Measurements from ENCODE around the gene LRRC3B. TPM values are rescaled to one million over a fixed set of nuclear protein-coding genes. Genes with fewer than 3 reads are reported as not detected.

The LRRC3B gene, protein sequence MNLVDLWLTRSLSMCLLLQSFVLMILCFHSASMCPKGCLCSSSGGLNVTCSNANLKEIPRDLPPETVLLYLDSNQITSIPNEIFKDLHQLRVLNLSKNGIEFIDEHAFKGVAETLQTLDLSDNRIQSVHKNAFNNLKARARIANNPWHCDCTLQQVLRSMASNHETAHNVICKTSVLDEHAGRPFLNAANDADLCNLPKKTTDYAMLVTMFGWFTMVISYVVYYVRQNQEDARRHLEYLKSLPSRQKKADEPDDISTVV
- total RNA-seq (not detected), polyA plus RNA-seq (not detected), total RNA-seq (not detected)

DNA sequence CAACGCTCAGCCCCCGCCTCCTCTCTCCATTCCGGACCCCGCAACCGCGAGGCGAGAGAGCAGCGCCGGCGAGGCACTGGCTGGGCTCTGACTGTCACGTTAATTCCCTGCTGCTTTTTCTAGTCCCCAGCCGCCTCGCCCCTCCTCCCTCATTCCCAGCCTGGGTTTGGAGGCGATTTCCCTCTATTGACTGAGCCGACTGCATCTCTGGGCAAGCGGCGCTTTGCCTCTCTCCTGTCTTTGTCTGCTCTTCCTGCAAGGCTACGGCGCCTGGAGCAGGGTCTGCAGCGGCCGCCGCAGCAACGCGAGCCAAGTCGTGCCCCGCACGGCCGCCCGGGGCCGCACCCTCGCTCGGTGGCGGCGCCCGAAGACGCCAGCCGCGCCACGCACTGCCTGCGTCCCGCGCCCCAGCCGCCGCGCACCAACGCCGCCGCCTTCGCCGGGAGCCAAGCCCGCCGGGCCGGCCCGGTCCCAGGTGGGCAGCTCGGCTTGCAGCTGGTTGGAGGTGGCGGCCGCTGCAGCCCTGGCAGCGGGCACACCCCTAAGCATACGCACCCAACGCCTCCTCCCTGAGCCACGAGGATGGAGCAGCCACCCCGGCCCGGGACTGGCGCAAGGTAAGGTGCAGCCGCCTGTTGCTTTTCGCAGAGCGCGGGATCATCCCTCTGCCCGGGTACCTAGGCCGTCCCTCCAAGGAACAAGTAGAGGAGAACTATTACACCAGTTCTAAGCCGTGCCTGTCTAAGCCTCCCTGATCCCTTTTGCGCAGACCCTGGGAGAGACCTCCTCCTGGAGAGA, at the start of gene LRRC3B:
Gene LRRC3B, plus strand, starts transcription at position 152 of the 798 bp plus-strand sequence. CDS start 86,901 bp downstream, outside the sequence.
- no peak within 1 kb of the TSS for H3K4me3 Mint-ChIP-seq

DNA sequence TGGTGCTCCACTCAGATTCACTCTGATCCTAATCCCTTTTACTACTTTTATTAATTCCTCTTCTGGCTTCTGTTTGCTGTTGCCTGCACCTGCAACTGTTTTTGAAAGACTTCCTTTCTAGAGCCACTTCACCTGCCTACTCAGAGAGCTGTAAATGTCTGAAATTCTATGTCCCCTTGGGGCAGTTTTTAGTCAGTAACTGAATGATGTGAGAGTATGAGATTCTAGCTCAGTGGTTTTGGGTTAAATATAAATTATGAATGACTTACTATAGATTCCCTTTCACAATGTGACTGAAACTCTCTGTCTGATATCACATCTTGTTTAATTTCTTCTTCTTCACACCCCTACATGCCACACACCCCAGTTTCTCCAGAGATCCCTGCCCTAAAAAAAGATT, 47.8 kb upstream of the LRRC3B start:
- peaks cover 0 to 5% (median 0%) of the 10 kb centered on the region in 5 donors for H3K36me3 Mint-ChIP-seq
- H3K4me3 Mint-ChIP-seq, result no peak overlapping the region
- no peaks in the 10 kb centered on the region for H3K36me3 ChIP-seq (ENCODE audit: control insufficient read depth in 2 of 3, insufficient read depth in 3 of 3, low read length in 3 of 3)
- no peaks in the 10 kb centered on the region for H3K9me3 ChIP-seq (ENCODE audit: control insufficient read depth in 2 of 3, low read length in 3 of 3)
- H3K4me3 ChIP-seq (ENCODE audit: low read length), result no peak overlapping the region
- no peak for ATAC-seq
- H3K27ac Mint-ChIP-seq, result no peak overlapping the region
- no peaks in the 10 kb centered on the region for H3K27me3 ChIP-seq (ENCODE audit: control insufficient read depth in 2 of 2, insufficient read depth in 2 of 2, low read length in 2 of 2)
- H3K27ac ChIP-seq (ENCODE audit: low read depth, low read length), result no peak overlapping the region
- intact Hi-C loops (cut with micrococcal nuclease), result no loop called here
- H3K4me1 Mint-ChIP-seq, result no peaks in the 10 kb centered on the region
- no peaks in the 10 kb centered on the region for H3K27me3 Mint-ChIP-seq
- H3K9me3 Mint-ChIP-seq, result peaks cover 0 to 15% (median 7%) of the 10 kb centered on the region in 11 donors
- ChIA-PET CTCF (no interaction called here), POLR2A (no interaction called here)
- no peak for DNase-seq
- no peaks in the 10 kb centered on the region for H3K4me1 ChIP-seq (ENCODE audit: control insufficient read depth in 2 of 2, insufficient read depth in 2 of 2, low read length in 2 of 2)

More for the DNA sequence above, at the start of gene LRRC3B:
- Mint-ChIP-seq H3K27me3 (peaks cover 33 to 53% (median 48%) of the 10 kb centered on the region in 5 donors), H3K9me3 (peaks cover 0 to 12% (median 2%) of the 10 kb centered on the region in 11 donors), H3K36me3 (no peaks in the 10 kb centered on the region), H3K4me1 (peaks cover 0 to 6% (median 0%) of the 10 kb centered on the region in 7 donors), H3K27ac (no peak within 1 kb of the TSS)
- ATAC-seq (peak; percentile 27), DNase-seq (no peak)
- ChIA-PET CTCF (no interaction called here), POLR2A (no interaction called here)
- Histone ChIP-seq H3K27ac (ENCODE audit: low read depth, low read length) (no peak within 1 kb of the TSS), H3K27me3 (ENCODE audit: control insufficient read depth in 2 of 2, insufficient read depth in 2 of 2, low read length in 2 of 2) (no peaks in the 10 kb centered on the region), H3K4me1 (ENCODE audit: control insufficient read depth in 2 of 2, insufficient read depth in 2 of 2, low read length in 2 of 2) (no peaks in the 10 kb centered on the region), H3K4me3 (ENCODE audit: low read length) (no peak within 1 kb of the TSS), H3K36me3 (ENCODE audit: control insufficient read depth in 2 of 3, insufficient read depth in 3 of 3, low read length in 3 of 3) (no peaks in the 10 kb centered on the region), H3K9me3 (ENCODE audit: control insufficient read depth in 2 of 3, low read length in 3 of 3) (no peaks in the 10 kb centered on the region)
- intact Hi-C loops (cut with micrococcal nuclease), result no loop called here

DNA sequence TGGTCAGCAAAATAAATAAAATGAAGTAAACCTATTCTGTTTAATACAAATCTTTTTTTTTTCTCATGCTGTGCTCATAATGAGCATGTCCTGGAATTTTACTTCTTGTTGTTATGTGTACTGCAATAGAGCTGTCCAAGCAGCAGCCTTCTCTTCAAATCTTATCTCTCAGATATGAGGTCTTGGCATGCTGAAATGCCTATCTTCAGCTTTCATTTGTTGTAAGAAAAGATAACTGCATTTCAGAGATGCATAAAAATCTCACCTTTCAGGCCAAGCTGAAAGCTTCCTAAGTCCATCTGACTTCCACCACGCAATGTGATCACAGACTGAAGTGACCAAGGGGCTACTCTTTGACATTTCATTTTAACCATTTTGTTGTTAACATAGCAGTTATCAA, 43.5 kb upstream of the LRRC3B start:
- DNase-seq, result no peak
- no peak overlapping the region for H3K27ac Mint-ChIP-seq
- H3K4me1 ChIP-seq (ENCODE audit: control insufficient read depth in 2 of 2, insufficient read depth in 2 of 2, low read length in 2 of 2), result no peaks in the 10 kb centered on the region
- H3K4me3 Mint-ChIP-seq, result no peak overlapping the region
- peaks cover 2 to 20% (median 7%) of the 10 kb centered on the region in 11 donors for H3K9me3 Mint-ChIP-seq
- intact Hi-C loops (cut with micrococcal nuclease), result no loop called here
- CTCF ChIA-PET, result no interaction called here
- POLR2A ChIA-PET, result no interaction called here
- no peaks in the 10 kb centered on the region for H3K9me3 ChIP-seq (ENCODE audit: control insufficient read depth in 2 of 3, low read length in 3 of 3)
- H3K4me3 ChIP-seq (ENCODE audit: low read length), result no peak overlapping the region
- H3K27me3 ChIP-seq (ENCODE audit: control insufficient read depth in 2 of 2, insufficient read depth in 2 of 2, low read length in 2 of 2), result no peaks in the 10 kb centered on the region
- peaks cover 0 to 8% (median 0%) of the 10 kb centered on the region in 5 donors for H3K27me3 Mint-ChIP-seq
- no peak overlapping the region for H3K27ac ChIP-seq (ENCODE audit: low read depth, low read length)
- no peaks in the 10 kb centered on the region for H3K4me1 Mint-ChIP-seq
- peaks cover 0 to 5% (median 0%) of the 10 kb centered on the region in 5 donors for H3K36me3 Mint-ChIP-seq
- no peaks in the 10 kb centered on the region for H3K36me3 ChIP-seq (ENCODE audit: control insufficient read depth in 2 of 3, insufficient read depth in 3 of 3, low read length in 3 of 3)
- no peak for ATAC-seq

DNA sequence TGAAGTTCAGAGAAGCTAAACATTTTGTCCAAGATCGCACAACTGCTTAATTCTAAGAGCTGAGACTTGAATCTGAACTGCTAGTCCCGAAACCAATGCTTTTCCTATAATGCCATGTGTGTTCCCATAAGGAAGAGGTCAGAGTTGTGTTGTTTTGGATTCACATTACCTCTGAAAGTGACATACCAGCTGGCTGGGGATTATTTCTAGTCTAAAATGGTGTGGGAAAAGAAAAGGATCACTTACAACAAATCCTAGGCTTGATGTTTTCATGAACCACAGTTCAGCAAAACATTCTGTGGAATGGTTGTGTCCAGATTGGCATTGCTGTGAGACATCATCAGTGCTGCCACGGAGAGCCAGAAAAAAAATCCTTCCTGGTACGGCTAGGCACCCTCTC, 35.0 kb upstream of the LRRC3B start:
- peaks cover 0 to 18% (median 5%) of the 10 kb centered on the region in 11 donors for H3K9me3 Mint-ChIP-seq
- intact Hi-C loops (cut with micrococcal nuclease), result no loop called here
- Histone ChIP-seq H3K4me3 (ENCODE audit: low read length) (no peak overlapping the region), H3K27me3 (ENCODE audit: control insufficient read depth in 2 of 2, insufficient read depth in 2 of 2, low read length in 2 of 2) (no peaks in the 10 kb centered on the region), H3K27ac (ENCODE audit: low read depth, low read length) (no peak overlapping the region), H3K4me1 (ENCODE audit: control insufficient read depth in 2 of 2, insufficient read depth in 2 of 2, low read length in 2 of 2) (no peaks in the 10 kb centered on the region), H3K9me3 (ENCODE audit: control insufficient read depth in 2 of 3, low read length in 3 of 3) (no peaks in the 10 kb centered on the region), H3K36me3 (ENCODE audit: control insufficient read depth in 2 of 3, insufficient read depth in 3 of 3, low read length in 3 of 3) (no peaks in the 10 kb centered on the region)
- H3K27ac Mint-ChIP-seq, result no peak overlapping the region
- ATAC-seq (no peak), DNase-seq (no peak)
- no peak overlapping the region for H3K4me3 Mint-ChIP-seq
- ChIA-PET CTCF (no interaction called here), POLR2A (no interaction called here)
- H3K27me3 Mint-ChIP-seq, result peaks cover 0 to 2% (median 0%) of the 10 kb centered on the region in 5 donors
- H3K36me3 Mint-ChIP-seq, result no peaks in the 10 kb centered on the region
- no peaks in the 10 kb centered on the region for H3K4me1 Mint-ChIP-seq

DNA sequence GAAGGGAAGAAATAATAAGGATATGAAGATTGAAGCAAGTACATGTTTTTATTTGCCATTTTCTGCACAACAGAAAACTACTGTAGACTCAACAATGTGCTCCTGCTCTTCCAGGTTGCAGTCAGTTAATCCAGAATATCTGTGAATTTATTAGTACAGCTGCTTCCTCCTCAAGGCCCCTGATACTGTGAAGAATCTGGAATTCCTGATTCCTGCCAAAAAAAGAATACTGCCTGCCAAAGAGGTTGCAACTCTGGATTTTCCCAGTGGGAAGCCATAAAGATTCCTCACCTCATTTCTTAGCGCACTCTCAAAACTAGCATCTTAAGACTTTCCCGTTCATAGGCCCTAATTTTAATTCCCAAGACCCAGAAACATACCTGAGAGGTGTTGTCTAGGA, 33.6 kb upstream of the LRRC3B start:
- Histone ChIP-seq H3K27me3 (ENCODE audit: control insufficient read depth in 2 of 2, insufficient read depth in 2 of 2, low read length in 2 of 2) (no peaks in the 10 kb centered on the region), H3K36me3 (ENCODE audit: control insufficient read depth in 2 of 3, insufficient read depth in 3 of 3, low read length in 3 of 3) (no peaks in the 10 kb centered on the region), H3K4me1 (ENCODE audit: control insufficient read depth in 2 of 2, insufficient read depth in 2 of 2, low read length in 2 of 2) (no peaks in the 10 kb centered on the region), H3K27ac (ENCODE audit: low read depth, low read length) (no peak overlapping the region), H3K9me3 (ENCODE audit: control insufficient read depth in 2 of 3, low read length in 3 of 3) (no peaks in the 10 kb centered on the region), H3K4me3 (ENCODE audit: low read length) (no peak overlapping the region)
- Mint-ChIP-seq H3K27ac (no peak overlapping the region), H3K4me3 (no peak overlapping the region), H3K36me3 (no peaks in the 10 kb centered on the region), H3K4me1 (no peaks in the 10 kb centered on the region), H3K27me3 (peaks cover 0 to 2% (median 0%) of the 10 kb centered on the region in 5 donors), H3K9me3 (peaks cover 0 to 18% (median 4%) of the 10 kb centered on the region in 11 donors)
- ChIA-PET POLR2A (no interaction called here), CTCF (no interaction called here)
- no peak for DNase-seq
- intact Hi-C loops (cut with micrococcal nuclease), result no loop called here
- no peak for ATAC-seq

DNA sequence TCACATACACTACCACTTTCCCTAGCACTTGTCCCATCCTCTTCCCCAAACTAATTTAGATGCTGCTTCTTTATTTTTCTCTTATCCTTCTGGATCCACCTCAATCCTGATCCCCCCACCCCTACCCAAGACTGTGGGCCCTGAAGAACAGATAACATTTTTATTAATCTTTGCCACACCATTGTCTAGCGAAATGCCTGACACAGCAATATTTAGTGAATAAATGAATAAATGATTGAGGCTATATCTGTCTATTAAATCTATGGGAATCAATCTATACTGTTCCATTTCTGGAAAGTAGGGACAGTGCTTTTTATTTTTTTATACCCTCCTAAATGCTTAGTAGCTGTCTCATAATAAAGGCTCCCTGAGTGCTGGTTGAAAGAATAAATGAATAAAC, 32.9 kb upstream of the LRRC3B start:
- no peaks in the 10 kb centered on the region for H3K36me3 ChIP-seq (ENCODE audit: control insufficient read depth in 2 of 3, insufficient read depth in 3 of 3, low read length in 3 of 3)
- Mint-ChIP-seq H3K27ac (no peak overlapping the region), H3K4me3 (no peak overlapping the region), H3K36me3 (no peaks in the 10 kb centered on the region), H3K4me1 (no peaks in the 10 kb centered on the region), H3K27me3 (peaks cover 0 to 5% (median 0%) of the 10 kb centered on the region in 5 donors), H3K9me3 (peaks cover 0 to 18% (median 4%) of the 10 kb centered on the region in 11 donors)
- no peak for ATAC-seq
- no peaks in the 10 kb centered on the region for H3K27me3 ChIP-seq (ENCODE audit: control insufficient read depth in 2 of 2, insufficient read depth in 2 of 2, low read length in 2 of 2)
- intact Hi-C loops (cut with micrococcal nuclease), result no loop called here
- H3K9me3 ChIP-seq (ENCODE audit: control insufficient read depth in 2 of 3, low read length in 3 of 3), result no peaks in the 10 kb centered on the region
- no peak overlapping the region for H3K27ac ChIP-seq (ENCODE audit: low read depth, low read length)
- ChIA-PET CTCF (no interaction called here), POLR2A (no interaction called here)
- no peak for DNase-seq
- no peak overlapping the region for H3K4me3 ChIP-seq (ENCODE audit: low read length)
- H3K4me1 ChIP-seq (ENCODE audit: control insufficient read depth in 2 of 2, insufficient read depth in 2 of 2, low read length in 2 of 2), result no peaks in the 10 kb centered on the region

All from naive thymus-derived CD4-positive, alpha-beta T cell (primary cell).